H9 (cell line): ENCODE data around the gene RRAD. TPM values are rescaled to one million over a fixed set of nuclear protein-coding genes. Genes with fewer than 3 reads are reported as not detected.

ENCODE experiments used
- DNase-seq: peaks from one replicate; pipeline ENCODE4 v3.0.0-alpha.2; 2017
- H2AFZ ChIP-seq: one replicate; pipeline ENCODE4 v1.6.1; 2013; ENCODE audit warnings: mild to moderate bottlenecking, low read length, control low read depth, moderate library complexity
- H2AK5ac ChIP-seq: 2 replicates; pipeline ENCODE4 v1.6.1; 2013; ENCODE audit warnings: low read length, control low read depth, mixed read lengths; ENCODE audit not compliant: insufficient read length
- H2BK120ac ChIP-seq: one replicate; pipeline ENCODE4 v1.6.1; 2013; ENCODE audit warnings: low read depth, mild to moderate bottlenecking, low read length, control low read depth, inconsistent platforms; ENCODE audit not compliant: poor library complexity, severe bottlenecking
- H2BK12ac ChIP-seq: 2 replicates; pipeline ENCODE4 v1.6.1; 2013; ENCODE audit warnings: low read length, control low read depth, mixed read lengths, low read depth; ENCODE audit not compliant: insufficient read length
- H2BK15ac ChIP-seq: 2 replicates; pipeline ENCODE4 v1.6.1; 2013; ENCODE audit warnings: low read depth, low read length, control low read depth
- H2BK20ac ChIP-seq: one replicate; pipeline ENCODE4 v1.6.1; 2013; ENCODE audit warnings: low read depth, mild to moderate bottlenecking, low read length, control low read depth, inconsistent platforms; ENCODE audit not compliant: poor library complexity, severe bottlenecking
- H2BK5ac ChIP-seq: 2 replicates; pipeline ENCODE4 v1.6.1; 2013; ENCODE audit warnings: low read length, control low read depth, mixed read lengths; ENCODE audit not compliant: insufficient read length
- H3K14ac ChIP-seq: 2 replicates; pipeline ENCODE4 v1.6.1; 2013; ENCODE audit warnings: low read length, control low read depth; ENCODE audit not compliant: insufficient read depth
- H3K18ac ChIP-seq: 2 replicates; pipeline ENCODE4 v1.6.1; 2013; ENCODE audit warnings: low read depth, mild to moderate bottlenecking, mixed read lengths, low read length, control low read depth; ENCODE audit not compliant: insufficient read length
- H3K23ac ChIP-seq: 2 replicates; pipeline ENCODE4 v1.6.1; 2013; ENCODE audit warnings: low read length, control low read depth, mixed read lengths, low read depth; ENCODE audit not compliant: insufficient read length
- H3K23me2 ChIP-seq: 2 replicates; pipeline ENCODE4 v1.6.1; 2013; ENCODE audit warnings: low read depth, mild to moderate bottlenecking, mixed read lengths, low read length, control low read depth; ENCODE audit not compliant: insufficient read length, poor library complexity, severe bottlenecking
- H3K27ac ChIP-seq: 2 replicates; pipeline ENCODE4 v1.5.1; 2013; ENCODE audit warnings: low read length, control low read depth, mixed read lengths, low read depth; ENCODE audit not compliant: insufficient read length
- H3K27me3 ChIP-seq: 2 replicates; pipeline ENCODE4 v1.6.1; 2013; ENCODE audit warnings: low read length, control low read depth, inconsistent platforms; ENCODE audit not compliant: insufficient read depth
- H3K4ac ChIP-seq: 2 replicates; pipeline ENCODE4 v1.6.1; 2013; ENCODE audit warnings: low read depth, mild to moderate bottlenecking, control low read depth, inconsistent platforms, low read length, moderate library complexity
- H3K4me1 ChIP-seq: 2 replicates; pipeline ENCODE4 v1.6.1; 2013; ENCODE audit warnings: low read length, control low read depth, inconsistent platforms; ENCODE audit not compliant: insufficient read depth
- H3K4me2 ChIP-seq: 2 replicates; pipeline ENCODE4 v1.6.1; 2013; ENCODE audit warnings: low read length, control low read depth, mixed read lengths; ENCODE audit not compliant: insufficient read length, insufficient read depth
- H3K56ac ChIP-seq: 2 replicates; pipeline ENCODE4 v1.6.1; 2013; ENCODE audit warnings: low read depth, mild to moderate bottlenecking, mixed read lengths, low read length, control low read depth; ENCODE audit not compliant: insufficient read length
- H3K79me1 ChIP-seq: 2 replicates; pipeline ENCODE4 v1.6.1; 2013; ENCODE audit warnings: low read depth, mild to moderate bottlenecking, moderate library complexity, low read length, control low read depth, inconsistent platforms; ENCODE audit not compliant: insufficient read depth, poor library complexity, severe bottlenecking
- H3K79me2 ChIP-seq: 2 replicates; pipeline ENCODE4 v1.6.1; 2013; ENCODE audit warnings: low read length, control low read depth, inconsistent platforms; ENCODE audit not compliant: insufficient read depth
- H3K9ac ChIP-seq: 2 replicates; pipeline ENCODE4 v1.6.1; 2013; ENCODE audit warnings: low read length, control low read depth, mixed read lengths; ENCODE audit not compliant: insufficient read length; ENCODE audit errors: extremely low read depth
- H3K9me3 ChIP-seq: one replicate; pipeline ENCODE4 v1.6.1; 2013; ENCODE audit warnings: low read depth, low read length, inconsistent platforms; ENCODE audit not compliant: control insufficient read depth
- H3T11ph ChIP-seq: one replicate; pipeline ENCODE4 v1.6.1; 2013; ENCODE audit warnings: mild to moderate bottlenecking, low read length, control low read depth, inconsistent platforms
- H4K20me1 ChIP-seq: one replicate; pipeline ENCODE4 v1.6.1; 2013; ENCODE audit not compliant: control insufficient read depth, insufficient read length, insufficient read depth
- H4K5ac ChIP-seq: 2 replicates; pipeline ENCODE4 v1.6.1; 2013; ENCODE audit warnings: low read depth, mild to moderate bottlenecking, mixed read lengths, low read length, control low read depth; ENCODE audit not compliant: insufficient read length
- H4K8ac ChIP-seq: replicated peaks from 2 replicates; pipeline ENCODE4 v1.6.1; 2013; ENCODE audit warnings: low read length, control low read depth, mixed read lengths, low read depth; ENCODE audit not compliant: insufficient read length
- H4K91ac ChIP-seq: 2 replicates; pipeline ENCODE4 v1.6.1; 2013; ENCODE audit warnings: low read depth, mild to moderate bottlenecking, moderate library complexity, mixed read lengths, low read length, control low read depth; ENCODE audit not compliant: insufficient read length
- H3K27ac Mint-ChIP-seq, 3 experiments: 2 replicates in 2 of 3; 3 replicates in 1 of 3; pipeline ENCODE4 v1.8.0; 2020 to 2021; ENCODE audit warnings: mixed read lengths in 3 of 3, mild to moderate bottlenecking in 1 of 3, moderate library complexity in 1 of 3
- H3K27me3 Mint-ChIP-seq: 2 replicates; pipeline ENCODE4 v1.8.0; 2021; ENCODE audit warnings: low read depth, mild to moderate bottlenecking, moderate library complexity, mixed read lengths
- H3K36me3 Mint-ChIP-seq, 3 experiments: 2 replicates in 2 of 3; 3 replicates in 1 of 3; pipeline ENCODE4 v1.8.0; 2020 to 2021; ENCODE audit warnings: low read depth in 3 of 3, mixed read lengths in 3 of 3; ENCODE audit not compliant: insufficient read depth in 1 of 3
- H3K4me1 Mint-ChIP-seq, 2 experiments: 2 replicates each; pipeline ENCODE4 v1.8.0; 2020; ENCODE audit warnings: mixed read lengths in 2 of 2
- H3K4me3 Mint-ChIP-seq, 2 experiments: 2 replicates in 1 of 2; 3 replicates in 1 of 2; pipeline ENCODE4 v1.8.0; 2020 to 2021; ENCODE audit warnings: mild to moderate bottlenecking in 2 of 2, mixed read lengths in 2 of 2, moderate library complexity in 1 of 2
- H3K9me3 Mint-ChIP-seq, 2 experiments: 2 replicates in 1 of 2; 3 replicates in 1 of 2; pipeline ENCODE4 v1.8.0; 2020; ENCODE audit warnings: mild to moderate bottlenecking in 2 of 2, mixed read lengths in 2 of 2, moderate library complexity in 1 of 2
- CTCF ChIP-seq: fragments of 200-600 bp; sonication (generic); conservative IDR thresholded peaks from 3 replicates; pipeline ENCODE4 v1.8.0; 2021; ENCODE audit warnings: antibody characterized with exemption, mild to moderate bottlenecking
- WGBS: extraction: QIAGEN DNeasy Blood & Tissue Kit; methylation state at CpG from one replicate; pipeline ENCODE4 v1.1.7; 2013; ENCODE audit warnings: missing lambda C conversion rate, low lambda C conversion rate, mixed read lengths; ENCODE audit not compliant: insufficient read length; ENCODE audit errors: extremely low coverage; 5-methylcytosine and 5-hydroxymethylcytosine counted together
- total RNA-seq: library from RNA; stranded (reverse); gene quantifications from 2 replicates; pipeline ENCODE4 v1.2.1, GENCODE V29; 2021

The RRAD gene
- total RNA-seq, 1 experiment from 2014 or later: 0.72 TPM

- H2AK5ac ChIP-seq: no peak overlapping the region
- H2BK15ac ChIP-seq: no peak overlapping the region
- H3K27ac ChIP-seq: no peak overlapping the region
- H4K91ac ChIP-seq: no peak overlapping the region
- H3K27me3 ChIP-seq: peaks cover 15% of the 10 kb centered on the region; the same call in 1 of the 2 replicates
- no peak overlapping the region for H2BK20ac ChIP-seq
- H2BK12ac ChIP-seq: no peak overlapping the region
- Mint-ChIP-seq H3K4me3 (peak overlapping the region; percentile 72 to 85), H3K4me1 (peaks cover 13 to 15% of the 10 kb centered on the region in 2 experiments), H3K36me3 (no peaks in the 10 kb centered on the region), H3K27me3 (peaks cover 73% of the 10 kb centered on the region), H3K27ac (no peak overlapping the region), H3K9me3 (no peaks in the 10 kb centered on the region; a peak in 1 of 5 replicates)
- H4K5ac ChIP-seq: no peak overlapping the region
- H3K9ac ChIP-seq: no peak overlapping the region
- H3K23ac ChIP-seq: no peak overlapping the region
- DNase-seq: peak; percentile 77
- H3K56ac ChIP-seq: no peak overlapping the region
- peaks cover 5% of the 10 kb centered on the region for H3K23me2 ChIP-seq
- H2BK120ac ChIP-seq: no peak overlapping the region
- peak; percentile 68 for TF ChIP-seq CTCF
- H3K9me3 ChIP-seq: no peaks in the 10 kb centered on the region
- no peaks in the 10 kb centered on the region for H4K20me1 ChIP-seq
- no peaks in the 10 kb centered on the region for H3K79me1 ChIP-seq
- H3K18ac ChIP-seq: no peak overlapping the region
- H3K4me1 ChIP-seq: no peaks in the 10 kb centered on the region
- no peak overlapping the region for H4K8ac ChIP-seq
- H3K4me2 ChIP-seq: peak overlapping the region; percentile 45
- no peak overlapping the region; the same call in 1 of the 2 replicates for H3K14ac ChIP-seq
- no peak overlapping the region for H2AFZ ChIP-seq
- no peak overlapping the region for H3T11ph ChIP-seq
- H2BK5ac ChIP-seq: no peak overlapping the region
- no peak overlapping the region for H3K4ac ChIP-seq
- no peaks in the 10 kb centered on the region for H3K79me2 ChIP-seq
- WGBS: no CpG with 5 or more reads among the region's 72 CpGs
Measured at GRCh38 chr16:66924527-66925321, 611 bp downstream of the RRAD start.
